ENCODE measurements around the gene FOXP2. TPM values are rescaled to one million over a fixed set of nuclear protein-coding genes. Genes with fewer than 3 reads are reported as not detected.

Gene FOXP2
- total and polyA plus RNA-seq, 4 donors, result 1.2 to 7.4 (median 5.7) TPM

DNA sequence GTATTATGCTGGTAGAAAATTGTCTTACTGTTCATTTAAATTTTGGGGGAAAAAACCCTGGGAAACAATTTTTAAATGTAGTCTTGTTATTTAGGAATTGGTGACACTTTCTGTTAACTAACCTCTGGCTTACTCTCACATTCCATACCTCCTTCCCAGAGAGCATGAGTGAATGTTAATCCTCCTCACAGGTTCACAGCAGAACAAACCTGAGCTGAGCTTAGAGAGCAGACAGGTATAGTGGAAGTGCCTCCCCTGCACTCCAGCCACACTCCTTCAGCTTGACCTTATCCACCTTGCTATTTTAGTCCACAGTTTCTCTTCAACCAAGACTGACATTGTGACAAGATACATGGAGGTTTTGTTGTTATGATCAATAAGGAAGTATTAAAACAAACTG lies 235.9 kb downstream of the FOXP2 start:
- H3K9ac ChIP-seq (ENCODE audit: low read depth in 1 of 2, low read length in 2 of 2), result no peak overlapping the region
- DNase-seq (ENCODE audit: low spot score), result no peak
- no peaks in the 10 kb centered on the region for H3K27me3 ChIP-seq (ENCODE audit: control insufficient read depth in 4 of 4, insufficient read depth in 4 of 4, low read length in 3 of 4)
- H3K4me1 ChIP-seq (ENCODE audit: control insufficient read depth in 4 of 4, insufficient read depth in 4 of 4, low read length in 3 of 4), result no peaks in the 10 kb centered on the region
- H3K4me3 ChIP-seq (ENCODE audit: low read depth in 1 of 3, low read length in 3 of 3), result no peak overlapping the region
- TF ChIP-seq HNF4G (IDR thresholded peaks at IDR 0.05) (no peak), NR2F2 (IDR thresholded peaks at IDR 0.05) (no peak), FOXA2 (IDR thresholded peaks at IDR 0.05) (no peak), RXRA (IDR thresholded peaks at IDR 0.05) (no peak)
- TF ChIP-seq, protein P1, sequence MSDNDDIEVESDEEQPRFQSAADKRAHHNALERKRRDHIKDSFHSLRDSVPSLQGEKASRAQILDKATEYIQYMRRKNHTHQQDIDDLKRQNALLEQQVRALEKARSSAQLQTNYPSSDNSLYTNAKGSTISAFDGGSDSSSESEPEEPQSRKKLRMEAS (IDR thresholded peaks at IDR 0.05), result no peak
- H3K27ac ChIP-seq (ENCODE audit: low read depth in 1 of 2, low read length in 2 of 2), result no peak overlapping the region
- H3K36me3 ChIP-seq (ENCODE audit: control insufficient read depth in 4 of 4, insufficient read depth in 3 of 4, low read depth in 1 of 4, low read length in 3 of 4), result peaks cover 0 to 4% (median 2%) of the 10 kb centered on the region in 4 donors
- no peaks in the 10 kb centered on the region for H3K9me3 ChIP-seq (ENCODE audit: control insufficient read depth in 4 of 4, low read length in 3 of 4)

DNA sequence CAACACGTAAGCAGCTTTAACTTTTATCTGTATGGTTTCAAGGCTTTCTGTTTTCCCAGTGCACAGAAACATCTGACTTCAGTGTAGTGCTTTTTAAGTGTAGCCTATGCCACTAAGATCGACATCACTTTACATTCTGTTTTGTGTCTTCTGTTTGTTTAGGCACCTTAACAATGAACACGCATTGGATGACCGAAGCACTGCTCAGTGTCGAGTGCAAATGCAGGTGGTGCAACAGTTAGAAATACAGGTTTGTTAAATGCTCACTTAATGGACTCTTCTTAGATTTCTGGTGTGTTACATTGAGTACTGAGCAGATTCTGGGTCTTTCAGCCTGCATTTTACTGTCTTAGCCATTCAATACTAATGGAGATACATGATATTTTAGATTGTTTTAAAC lies 237.4 kb downstream of the FOXP2 start:
- Histone ChIP-seq H3K9me3 (ENCODE audit: control insufficient read depth in 4 of 4, low read length in 3 of 4) (no peaks in the 10 kb centered on the region), H3K27me3 (ENCODE audit: control insufficient read depth in 4 of 4, insufficient read depth in 4 of 4, low read length in 3 of 4) (no peaks in the 10 kb centered on the region), H3K36me3 (ENCODE audit: control insufficient read depth in 4 of 4, insufficient read depth in 3 of 4, low read depth in 1 of 4, low read length in 3 of 4) (peaks cover 0 to 4% (median 2%) of the 10 kb centered on the region in 4 donors), H3K4me3 (ENCODE audit: low read depth in 1 of 3, low read length in 3 of 3) (no peak overlapping the region), H3K9ac (ENCODE audit: low read depth in 1 of 2, low read length in 2 of 2) (no peak overlapping the region), H3K4me1 (ENCODE audit: control insufficient read depth in 4 of 4, insufficient read depth in 4 of 4, low read length in 3 of 4) (no peaks in the 10 kb centered on the region), H3K27ac (ENCODE audit: low read depth in 1 of 2, low read length in 2 of 2) (no peak overlapping the region)
- 95% methylated on average over 5 of the region's 5 CpGs for WGBS
- no peak for TF ChIP-seq ATF3 (IDR thresholded peaks at IDR 0.05)
- TF ChIP-seq YY1 (IDR thresholded peaks at IDR 0.05), result no peak
- TF ChIP-seq HNF4G (IDR thresholded peaks at IDR 0.05), result no peak
- DNase-seq (ENCODE audit: low spot score), result no peak

- WGBS, result 70% methylated on average over 10 of the region's 10 CpGs
- DNase-seq (ENCODE audit: low spot score), result no peak
- Histone ChIP-seq H3K9me3 (ENCODE audit: control insufficient read depth in 4 of 4, low read length in 3 of 4) (no peaks in the 10 kb centered on the region), H3K36me3 (ENCODE audit: control insufficient read depth in 4 of 4, insufficient read depth in 3 of 4, low read depth in 1 of 4, low read length in 3 of 4) (peaks cover 0 to 4% (median 2%) of the 10 kb centered on the region in 4 donors), H3K27me3 (ENCODE audit: control insufficient read depth in 4 of 4, insufficient read depth in 4 of 4, low read length in 3 of 4) (no peaks in the 10 kb centered on the region), H3K4me1 (ENCODE audit: control insufficient read depth in 4 of 4, insufficient read depth in 4 of 4, low read length in 3 of 4) (no peaks in the 10 kb centered on the region), H3K27ac (ENCODE audit: low read depth in 1 of 2, low read length in 2 of 2) (no peak overlapping the region), H3K4me3 (ENCODE audit: low read depth in 1 of 3, low read length in 3 of 3) (no peak overlapping the region), H3K9ac (ENCODE audit: low read depth in 1 of 2, low read length in 2 of 2) (no peak overlapping the region)
- TF ChIP-seq HNF4G (IDR thresholded peaks at IDR 0.05) (no peak), HNF4A (conservative IDR thresholded peaks at IDR 0.05) (no peak), EGR1 (IDR thresholded peaks at IDR 0.05; ENCODE audit: low read depth in 2 of 2) (no peak), YY1 (IDR thresholded peaks at IDR 0.05) (no peak), ATF3 (IDR thresholded peaks at IDR 0.05) (no peak), FOXA1 (IDR thresholded peaks at IDR 0.05) (no peak), ZBTB33 (IDR thresholded peaks at IDR 0.05) (no peak), JUND (IDR thresholded peaks at IDR 0.05) (no peak), GABPA (IDR thresholded peaks at IDR 0.05 in 1 of 2, conservative IDR thresholded peaks at IDR 0.05 in 1 of 2) (no peak)
Observed at GRCh38 chr7:114653364-114654088, 238.9 kb downstream of the FOXP2 start.
